ENCODE data around the gene TMEM151B.

Gene TMEM151B

GRCh38 chr6:44258325-44258863 lies 11.9 kb upstream of the TMEM151B start:
- no peak for DNase-seq (ENCODE audit: extremely low read depth, low read depth)
- TF ChIP-seq CTCF (IDR thresholded peaks at IDR 0.05; ENCODE audit: low read depth, low read length): no peak

GRCh38 chr6:44258921-44259320 lies 11.3 kb upstream of the TMEM151B start:
- DNase-seq (ENCODE audit: extremely low read depth, low read depth): no peak
- TF ChIP-seq CTCF (IDR thresholded peaks at IDR 0.05; ENCODE audit: low read depth, low read length): no peak

- DNase-seq (ENCODE audit: extremely low read depth, low read depth): no peak
- no peak for TF ChIP-seq CTCF (IDR thresholded peaks at IDR 0.05; ENCODE audit: low read depth, low read length)
Measured at GRCh38 chr6:44260011-44260410, 10.2 kb upstream of the TMEM151B start.

GRCh38 chr6:44260451-44261297 lies 9.6 kb upstream of the TMEM151B start:
- TF ChIP-seq CTCF (IDR thresholded peaks at IDR 0.05; ENCODE audit: low read depth, low read length): no peak
- no peak for DNase-seq (ENCODE audit: extremely low read depth, low read depth)

GRCh38 chr6:44261581-44261980 lies 8.7 kb upstream of the TMEM151B start:
- no peak for DNase-seq (ENCODE audit: extremely low read depth, low read depth)
- TF ChIP-seq CTCF (IDR thresholded peaks at IDR 0.05; ENCODE audit: low read depth, low read length): no peak

GRCh38 chr6:44262467-44263353 lies 7.5 kb upstream of the TMEM151B start:
- no peak for DNase-seq (ENCODE audit: extremely low read depth, low read depth)
- no peak for TF ChIP-seq CTCF (IDR thresholded peaks at IDR 0.05; ENCODE audit: low read depth, low read length)
